Motor neuron (in vitro differentiated cells): ENCODE data around the gene TPH2. TPM values are rescaled to one million over a fixed set of nuclear protein-coding genes. Genes with fewer than 3 reads are reported as not detected.

ENCODE experiments used
- ATAC-seq, 8 experiments: fragments of 200-7000 bp; cut with Tn5 transposase; replicated peaks in 6 of 8; 2 replicates each; pipeline ENCODE4 v1.8.0; 2021; ENCODE audit warnings: mild to moderate bottlenecking in 8 of 8, moderate library complexity in 8 of 8
- H3K27ac ChIP-seq, 2 donors: fragments of 250-450 bp; sonication (Bioruptor Pico); 2 replicates each; pipeline ENCODE4 v1.9.0; 2021; ENCODE audit warnings: antibody characterized with exemption in 2 of 2, mild to moderate bottlenecking in 2 of 2, moderate library complexity in 1 of 2
- H3K4me1 ChIP-seq, 2 donors: fragments of 250-450 bp; sonication (Bioruptor Pico); replicated peaks in 1 of 2; 2 replicates each; pipeline ENCODE4 v1.6.1; 2021; ENCODE audit warnings: antibody characterized with exemption in 2 of 2, mild to moderate bottlenecking in 2 of 2, moderate library complexity in 1 of 2
- H3K4me3 ChIP-seq, 5 donors: fragments of 250-450 bp; sonication (Bioruptor Pico); 2 replicates each; pipeline ENCODE4 v1.9.0; 2021; ENCODE audit warnings: antibody characterized with exemption in 5 of 5, mild to moderate bottlenecking in 5 of 5, moderate library complexity in 4 of 5
- WGBS, 10 experiments: fragments of 450-650 bp; shearing (Covaris generic); methylation state at CpG; one replicate each; pipeline ENCODE4 v1.0.0; 2022; 5-methylcytosine and 5-hydroxymethylcytosine counted together
- in situ Hi-C, 9 experiments: fragments of 400-800 bp; cut with MboI; loops; one replicate each; pipeline ENCODE4 v1.15.0; 2021; ENCODE audit warnings: low sequenced_read_pairs in 9 of 9, low pct_unique_long_range_greater_than_20kb in 2 of 9; ENCODE audit not compliant: unreplicated experiment in 9 of 9
- total RNA-seq, 8 experiments: library from RNA; unstranded; fragments of 300-600 nt; gene quantifications; 2 replicates each; pipeline versions ENCODE4 v1.2.3 to v1.2.4, GENCODE V29; 2022

TPH2 gene
- total RNA-seq, result 10 to 100 TPM in 1 of 8 experiments, under 1 TPM in 6, not detected in 1; 0.22 to 30.3 (median 0.46) TPM

- Histone ChIP-seq H3K4me1 (peaks cover 0 to 11% of the 10 kb centered on the region in 2 donors), H3K27ac (no peak within 1 kb of the TSS), H3K4me3 (peak within 1 kb of the TSS in 2 of 5 donors; percentile 7 to 16)
- 25 to 70% (median 35%) methylated on average over 2 to 12 of the region's 16 CpGs; no CpG with 5 or more reads in 1 of the 10 experiments for WGBS, 10 experiments
- ATAC-seq, result peak; percentile 72 to 99 (median 96)
- in situ Hi-C loops, result loop anchor here in 1 of 9 experiments (25.0 kb wide), 1 partner anchor 152 kb away; no protein-coding TSS in a partner anchor
Observed at GRCh38 chr12:71938728-71939385, at the start of gene TPH2. Gene TPH2 (plus strand): TSS chr12:71938845. CDS start chr12:71938987, 142 bp downstream.

GRCh38 chr12:71890475-71890874, 48.2 kb upstream of the TPH2 start:
- Histone ChIP-seq H3K4me3 (no peak overlapping the region), H3K4me1 (no peaks in the 10 kb centered on the region), H3K27ac (no peak overlapping the region)
- no peak for ATAC-seq
- WGBS, 10 experiments, result 71 to 100% (median 98%) methylated on average over 2 to 3 of the region's 3 CpGs
- in situ Hi-C loops, result no loop called here

GRCh38 chr12:71892059-71892458, 46.6 kb upstream of the TPH2 start:
- no peak for ATAC-seq
- Histone ChIP-seq H3K4me3 (no peak overlapping the region), H3K4me1 (no peaks in the 10 kb centered on the region), H3K27ac (no peak overlapping the region)
- WGBS, 10 experiments, result 57 to 100% (median 83%) methylated on average over 1 of the region's 1 CpG; no CpG with 5 or more reads in 3 of the 10 experiments
- in situ Hi-C loops, result no loop called here

GRCh38 chr12:71896205-71896882, 42.3 kb upstream of the TPH2 start:
- H3K4me1 ChIP-seq, result no peaks in the 10 kb centered on the region
- ATAC-seq, result peak in 3 of 8 experiments; percentile 85 to 89 (median 85)
- H3K27ac ChIP-seq, result no peak overlapping the region
- H3K4me3 ChIP-seq, result no peak overlapping the region
- in situ Hi-C loops, result no loop called here
- WGBS, 10 experiments, result 5 to 100% (median 94%) methylated on average over 1 to 3 of the region's 3 CpGs

- no peak for ATAC-seq
- H3K4me3 ChIP-seq, result no peak overlapping the region
- 63 to 100% (median 95%) methylated on average over 1 to 2 of the region's 2 CpGs; no CpG with 5 or more reads in 1 of the 10 experiments for WGBS, 10 experiments
- no peaks in the 10 kb centered on the region for H3K4me1 ChIP-seq
- no peak overlapping the region for H3K27ac ChIP-seq
- in situ Hi-C loops, result loop anchor here in 1 of 9 experiments (25.0 kb wide), 1 partner anchor 113 kb away; no protein-coding TSS in a partner anchor
Observed at GRCh38 chr12:71900091-71900490, 38.6 kb upstream of the TPH2 start.

GRCh38 chr12:71904629-71905028, 34.0 kb upstream of the TPH2 start:
- WGBS, 10 experiments, result 67 to 100% (median 80%) methylated on average over 1 of the region's 1 CpG; no CpG with 5 or more reads in 2 of the 10 experiments

GRCh38 chr12:71935594-71935993, 3.1 kb upstream of the TPH2 start:
- in situ Hi-C loops, result loop anchor here in 1 of 9 experiments (25.0 kb wide), 1 partner anchor 148 kb away; no protein-coding TSS in a partner anchor
- H3K4me3 ChIP-seq, result no peak overlapping the region
- H3K4me1 ChIP-seq, result peaks cover 0 to 4% of the 10 kb centered on the region in 2 donors
- no peak overlapping the region for H3K27ac ChIP-seq
- WGBS, 10 experiments, result 13 to 70% (median 46%) methylated on average over 2 to 4 of the region's 4 CpGs
- no peak for ATAC-seq

More at GRCh38 chr12:71904629-71905028, 34.0 kb upstream of the TPH2 start:
- no peak overlapping the region for H3K27ac ChIP-seq
- ATAC-seq, result no peak
- no peaks in the 10 kb centered on the region for H3K4me1 ChIP-seq
- in situ Hi-C loops, result loop anchor here in 1 of 9 experiments (25.0 kb wide), 1 partner anchor 117 kb away; no protein-coding TSS in a partner anchor
- no peak overlapping the region for H3K4me3 ChIP-seq

GRCh38 chr12:71940068-71940467, 1.4 kb downstream of the TPH2 start:
- in situ Hi-C loops, result loop anchor here in 1 of 9 experiments (25.0 kb wide), 1 partner anchor 153 kb away; no protein-coding TSS in a partner anchor

GRCh38 chr12:71941174-71941573, 2.5 kb downstream of the TPH2 start:
- Histone ChIP-seq H3K27ac (no peak overlapping the region), H3K4me3 (no peak overlapping the region), H3K4me1 (peaks cover 0 to 11% of the 10 kb centered on the region in 2 donors)
- WGBS, 10 experiments, result 18 to 100% (median 83%) methylated on average over 2 to 6 of the region's 6 CpGs
- ATAC-seq, result no peak
- in situ Hi-C loops, result loop anchor here in 1 of 9 experiments (25.0 kb wide), 1 partner anchor 154 kb away; no protein-coding TSS in a partner anchor

More at GRCh38 chr12:71940068-71940467, 1.4 kb downstream of the TPH2 start:
- peaks cover 0 to 11% of the 10 kb centered on the region in 2 donors for H3K4me1 ChIP-seq
- no peak overlapping the region for H3K4me3 ChIP-seq
- ATAC-seq, result peak in 1 of 8 experiments; percentile 52
- H3K27ac ChIP-seq, result no peak overlapping the region

GRCh38 chr12:71942259-71942658, 3.6 kb downstream of the TPH2 start:
- Histone ChIP-seq H3K4me3 (no peak overlapping the region), H3K4me1 (peaks cover 9 to 20% of the 10 kb centered on the region in 2 donors), H3K27ac (no peak overlapping the region)
- ATAC-seq, result no peak
- WGBS, 10 experiments, result 50 to 100% (median 88%) methylated on average over 1 to 2 of the region's 2 CpGs; no CpG with 5 or more reads in 5 of the 10 experiments
- in situ Hi-C loops, result loop anchor here in 1 of 9 experiments (25.0 kb wide), 1 partner anchor 155 kb away; no protein-coding TSS in a partner anchor

- in situ Hi-C loops, result loop anchor here in 1 of 9 experiments (25.0 kb wide), 1 partner anchor 155 kb away; no protein-coding TSS in a partner anchor
- 0 to 86% (median 46%) methylated on average over 1 to 4 of the region's 4 CpGs; no CpG with 5 or more reads in 2 of the 10 experiments for WGBS, 10 experiments
- no peak overlapping the region for H3K27ac ChIP-seq
- H3K4me1 ChIP-seq, result peaks cover 14 to 25% of the 10 kb centered on the region in 2 donors
- ATAC-seq, result peak in 3 of 8 experiments; percentile 46 to 55 (median 46)
- H3K4me3 ChIP-seq, result no peak overlapping the region
Observed at GRCh38 chr12:71942703-71943102, 4.1 kb downstream of the TPH2 start.

GRCh38 chr12:71945121-71945520, 6.5 kb downstream of the TPH2 start:
- ATAC-seq, result no peak
- WGBS, 10 experiments, result 0 to 100% (median 40%) methylated on average over 1 of the region's 1 CpG; no CpG with 5 or more reads in 4 of the 10 experiments
- in situ Hi-C loops, result loop anchor here in 1 of 9 experiments (25.0 kb wide), 1 partner anchor 158 kb away; no protein-coding TSS in a partner anchor
- Histone ChIP-seq H3K27ac (no peak overlapping the region), H3K4me1 (peaks cover 31 to 44% of the 10 kb centered on the region in 2 donors), H3K4me3 (no peak overlapping the region)
